HG02885 (cell line): ENCODE measurements around the gene CHPT1.
"Not testable (repeated sequence)": the region's sequence is repeated elsewhere in the genome, so short reads cannot be mapped to it uniquely, and the experiment has no call there.

ENCODE experiments used
- ATAC-seq: cut with Tn5 transposase; IDR thresholded peaks from one replicate; pipeline ENCODE4 v1.9.1; 2021; ENCODE audit warnings: mild to moderate bottlenecking; ENCODE audit not compliant: unreplicated experiment, poor library complexity

The CHPT1 gene

GRCh38 chr12:101697197-101697929 is at the start of gene CHPT1:
CHPT1 (plus strand) TSS chr12:101697640; CDS start chr12:101697862, 222 bp downstream.
- peak; percentile 71 for ATAC-seq

GRCh38 chr12:101647711-101648110 is 49.7 kb upstream of the CHPT1 start:
- no peak for ATAC-seq

- ATAC-seq, result no peak
Measured at GRCh38 chr12:101648195-101648594, 49.2 kb upstream of the CHPT1 start.

GRCh38 chr12:101650346-101651117 is 46.9 kb upstream of the CHPT1 start:
- ATAC-seq, result no peak

GRCh38 chr12:101653030-101653429 is 44.4 kb upstream of the CHPT1 start:
- no peak for ATAC-seq

- ATAC-seq, result no peak
Measured at GRCh38 chr12:101653503-101653902, 43.9 kb upstream of the CHPT1 start.

- ATAC-seq, result no peak
Measured at GRCh38 chr12:101654442-101654841, 43.0 kb upstream of the CHPT1 start.

GRCh38 chr12:101655393-101655792 is 42.0 kb upstream of the CHPT1 start:
- ATAC-seq, result no peak

GRCh38 chr12:101660662-101661061 is 36.8 kb upstream of the CHPT1 start:
- not testable (repeated sequence) for ATAC-seq

GRCh38 chr12:101663298-101663697 is 34.1 kb upstream of the CHPT1 start:
- no peak for ATAC-seq

- ATAC-seq, result no peak
Measured at GRCh38 chr12:101664992-101665391, 32.4 kb upstream of the CHPT1 start.

- no peak for ATAC-seq
Measured at GRCh38 chr12:101666052-101666728, 31.2 kb upstream of the CHPT1 start.

GRCh38 chr12:101667591-101667990 is 29.8 kb upstream of the CHPT1 start:
- no peak for ATAC-seq

GRCh38 chr12:101670007-101670671 is 27.3 kb upstream of the CHPT1 start:
- no peak for ATAC-seq

GRCh38 chr12:101671157-101671791 is 26.2 kb upstream of the CHPT1 start:
- peak; percentile 93 for ATAC-seq

GRCh38 chr12:101671833-101672232 is 25.6 kb upstream of the CHPT1 start:
- no peak for ATAC-seq

- no peak for ATAC-seq
Measured at GRCh38 chr12:101675555-101675954, 21.9 kb upstream of the CHPT1 start.

- ATAC-seq, result not testable (repeated sequence)
Measured at GRCh38 chr12:101676497-101676896, 20.9 kb upstream of the CHPT1 start.

GRCh38 chr12:101678081-101678480 is 19.4 kb upstream of the CHPT1 start:
- no peak for ATAC-seq

GRCh38 chr12:101680240-101680639 is 17.2 kb upstream of the CHPT1 start:
- ATAC-seq, result no peak
